Hepatocyte (in vitro differentiated cells): ENCODE results near the gene EIPR1. TPM values are rescaled to one million over a fixed set of nuclear protein-coding genes. Genes with fewer than 3 reads are reported as not detected.

ENCODE experiments used
- DNase-seq: peaks from one replicate; pipeline ENCODE4 v3.0.0-alpha.2; 2016; ENCODE audit warnings: low spot score
- H2AFZ ChIP-seq: fragments of 200-600 bp; sonication (generic); 2 replicates; pipeline ENCODE4 v1.6.0; 2016; ENCODE audit warnings: antibody characterized with exemption, mild to moderate bottlenecking
- H3K27ac ChIP-seq: fragments of 200-600 bp; sonication (generic); 2 replicates; pipeline ENCODE4 v1.5.1; 2016; ENCODE audit warnings: mild to moderate bottlenecking
- H3K27me3 ChIP-seq: fragments of 200-600 bp; sonication (generic); 2 replicates; pipeline ENCODE4 v1.6.1; 2016
- H3K36me3 ChIP-seq: fragments of 200-600 bp; sonication (generic); replicated peaks from 2 replicates; pipeline ENCODE4 v1.5.1; 2016; ENCODE audit warnings: low read depth; ENCODE audit not compliant: insufficient read depth
- H3K4me1 ChIP-seq: fragments of 200-600 bp; sonication (generic); 2 replicates; pipeline ENCODE4 v1.5.1; 2016; ENCODE audit warnings: mild to moderate bottlenecking, moderate library complexity; ENCODE audit not compliant: insufficient read depth
- H3K4me2 ChIP-seq: fragments of 200-600 bp; sonication (generic); 2 replicates; pipeline ENCODE4 v1.6.0; 2016
- H3K4me3 ChIP-seq: fragments of 200-600 bp; sonication (generic); 2 replicates; pipeline ENCODE4 v1.5.1; 2016; ENCODE audit warnings: mild to moderate bottlenecking
- H3K79me2 ChIP-seq: fragments of 200-600 bp; sonication (generic); 2 replicates; pipeline ENCODE4 v1.6.0; 2017; ENCODE audit warnings: mild to moderate bottlenecking
- H3K9me2 ChIP-seq: fragments of 200-600 bp; sonication (generic); replicated peaks from 2 replicates; pipeline ENCODE4 v1.6.0; 2017; ENCODE audit warnings: mild to moderate bottlenecking; ENCODE audit not compliant: insufficient read depth
- H3K9me3 ChIP-seq: fragments of 200-600 bp; sonication (generic); 2 replicates; pipeline ENCODE4 v1.5.1; 2016; ENCODE audit warnings: low read depth, mild to moderate bottlenecking
- H4K20me1 ChIP-seq: fragments of 200-600 bp; sonication (generic); 2 replicates; pipeline ENCODE4 v1.6.0; 2016; ENCODE audit warnings: mild to moderate bottlenecking; ENCODE audit not compliant: insufficient read depth, poor library complexity, severe bottlenecking
- CTCF ChIP-seq: fragments of 200-600 bp; sonication (generic); IDR thresholded peaks from 2 replicates; pipeline ENCODE4 v1.5.1; 2016; ENCODE audit warnings: antibody characterized with exemption, mild to moderate bottlenecking; ENCODE audit not compliant: poor library complexity
- EZH2 ChIP-seq: fragments of 200-600 bp; sonication (generic); IDR thresholded peaks from 2 replicates; pipeline ENCODE4 v1.6.1; 2016; ENCODE audit warnings: antibody characterized with exemption, mild to moderate bottlenecking, borderline replicate concordance
- EZH2phosphoT487 ChIP-seq: fragments of 200-600 bp; sonication (generic); IDR thresholded peaks from one replicate; pipeline ENCODE4 v1.6.1; 2018; ENCODE audit warnings: antibody characterized with exemption, mild to moderate bottlenecking, low read depth, moderate library complexity; ENCODE audit not compliant: unreplicated experiment, severe bottlenecking
- WGBS: methylation state at CpG from one replicate; pipeline ENCODE4 v1.1.6; 2016; ENCODE audit warnings: low lambda C conversion rate; ENCODE audit errors: missing lambda C conversion rate; 5-methylcytosine and 5-hydroxymethylcytosine counted together
- polyA plus RNA-seq: library from polyadenylated mRNA; unstranded; fragments of >200 nt; fragmentation: Nextera tagmentation; extraction: Ambion mirVana; gene quantifications from 2 replicates; pipeline ENCODE4 v1.2.1, GENCODE V29; 2016
- total RNA-seq: library from RNA; depleted of rRNA; stranded (reverse); fragments of >200 nt; gene quantifications from 2 replicates; pipeline ENCODE4 v1.2.3, GENCODE V29; 2014

The EIPR1 gene
- total and polyA plus RNA-seq, 2 experiments from 2014 or later: 27.4 to 42.3 TPM

- Histone ChIP-seq H3K4me1 (peaks cover 4% of the 10 kb centered on the region), H3K27me3 (no peaks in the 10 kb centered on the region), H3K4me2 (no peak overlapping the region), H3K9me2 (no peaks in the 10 kb centered on the region), H3K79me2 (no peaks in the 10 kb centered on the region), H3K36me3 (no peaks in the 10 kb centered on the region), H3K9me3 (no peaks in the 10 kb centered on the region), H4K20me1 (no peaks in the 10 kb centered on the region), H2AFZ (no peak overlapping the region), H3K4me3 (no peak overlapping the region), H3K27ac (no peak overlapping the region)
- no peak for DNase-seq
- 76% methylated on average over 7 of the region's 7 CpGs for WGBS
- TF ChIP-seq CTCF: no peak
- no peak for TF ChIP-seq EZH2phosphoT487
- no peak for TF ChIP-seq EZH2
These were observed 79.4 kb downstream of the EIPR1 start for GRCh38 chr2:3298191-3298590.

- Histone ChIP-seq H3K4me1 (no peaks in the 10 kb centered on the region), H3K9me2 (no peaks in the 10 kb centered on the region), H3K4me3 (no peak overlapping the region), H3K79me2 (no peaks in the 10 kb centered on the region), H3K27me3 (no peaks in the 10 kb centered on the region), H3K4me2 (no peak overlapping the region), H3K36me3 (no peaks in the 10 kb centered on the region), H2AFZ (no peak overlapping the region), H4K20me1 (no peaks in the 10 kb centered on the region), H3K9me3 (no peaks in the 10 kb centered on the region), H3K27ac (no peak overlapping the region)
- no peak for TF ChIP-seq CTCF
- TF ChIP-seq EZH2phosphoT487: no peak
- TF ChIP-seq EZH2: no peak
- no peak for DNase-seq
- WGBS: 93% methylated on average over 6 of the region's 6 CpGs
These were observed 80.1 kb downstream of the EIPR1 start for GRCh38 chr2:3297523-3297922.

GRCh38 chr2:3296182-3296972 is 81.2 kb downstream of the EIPR1 start:
- no peak overlapping the region for H2AFZ ChIP-seq
- H4K20me1 ChIP-seq: no peaks in the 10 kb centered on the region
- no peaks in the 10 kb centered on the region for H3K79me2 ChIP-seq
- H3K4me2 ChIP-seq: no peak overlapping the region
- H3K36me3 ChIP-seq: no peaks in the 10 kb centered on the region
- no peak overlapping the region for H3K27ac ChIP-seq
- no peaks in the 10 kb centered on the region for H3K27me3 ChIP-seq
- TF ChIP-seq EZH2 (no peak), EZH2phosphoT487 (no peak), CTCF (no peak)
- WGBS: 92% methylated on average over 3 of the region's 4 CpGs
- no peak overlapping the region for H3K4me3 ChIP-seq
- DNase-seq: no peak
- H3K9me2 ChIP-seq: no peaks in the 10 kb centered on the region
- no peaks in the 10 kb centered on the region for H3K4me1 ChIP-seq
- no peaks in the 10 kb centered on the region for H3K9me3 ChIP-seq
